Globus pallidus (tissue), 1 donor: ENCODE data around the gene IL32.
"Not testable (repeated sequence)": the region's sequence is repeated elsewhere in the genome, so short reads cannot be mapped to it uniquely, and the experiment has no call there.

Experiments used
- DNase-seq: peaks from one replicate; pipeline ENCODE4 v3.0.0-alpha.2; 2015; ENCODE audit warnings: low spot score

Gene IL32

GRCh38 chr16:3051494-3051893 is 13.9 kb upstream of the IL32 start:
- no peak for DNase-seq

GRCh38 chr16:3052571-3053329 is 12.7 kb upstream of the IL32 start:
- DNase-seq: not testable (repeated sequence)

DNA sequence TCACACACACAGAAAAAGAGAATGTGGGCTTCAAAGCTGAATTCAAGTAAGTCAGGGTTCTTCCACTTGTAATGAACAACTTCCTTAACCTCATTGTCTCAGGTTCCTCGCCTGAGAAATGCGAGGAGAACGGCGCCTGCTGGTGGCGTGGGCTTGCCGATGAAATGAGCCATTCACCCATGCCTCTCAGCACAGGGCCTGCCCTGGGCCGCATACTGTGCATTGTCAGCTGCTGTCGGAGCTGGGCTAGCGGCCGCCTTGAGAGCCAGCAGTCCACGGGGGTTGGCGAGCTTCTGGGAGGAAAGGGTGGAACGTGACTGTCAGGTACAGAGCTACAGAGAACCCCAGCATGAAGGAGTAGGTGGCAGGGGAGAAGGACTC is 12.1 kb upstream of the IL32 start:
- DNase-seq: not testable (repeated sequence)

DNA sequence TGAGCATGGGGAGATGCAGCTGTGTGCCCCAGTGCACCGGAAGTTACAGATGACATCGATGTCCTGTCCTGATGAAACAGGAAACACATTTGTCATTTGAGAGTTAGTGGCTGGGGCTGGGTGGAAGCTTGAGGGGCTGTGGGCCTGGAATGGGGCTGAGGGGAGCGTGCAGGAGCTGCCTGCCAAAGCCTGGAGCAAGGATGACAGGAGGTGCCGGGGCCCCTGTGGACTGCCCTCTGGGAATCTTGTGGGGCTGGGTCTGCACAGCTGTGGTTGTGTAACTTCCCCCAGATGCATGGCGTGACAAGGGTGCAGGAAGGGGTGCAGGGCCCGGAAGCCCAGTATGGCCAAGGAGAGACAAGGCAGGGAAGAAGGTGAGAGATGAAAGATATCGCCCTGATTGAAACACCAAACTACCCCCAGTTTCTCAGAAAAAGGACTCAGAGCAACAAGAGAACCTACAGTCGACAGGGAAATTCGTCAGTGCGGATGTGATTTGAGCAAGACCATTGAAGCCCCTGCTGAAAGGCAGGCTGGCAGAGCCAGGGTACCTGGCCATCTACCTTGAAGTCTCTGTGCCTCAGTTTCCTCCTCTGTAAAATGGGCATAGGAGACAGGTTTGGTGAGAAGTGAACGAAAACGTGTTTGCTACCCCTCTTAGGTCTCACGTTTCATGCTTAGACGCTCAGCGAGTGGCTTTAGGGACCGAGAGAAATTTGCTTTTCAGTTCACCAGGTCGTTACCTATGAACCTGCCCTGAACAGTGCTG is 10.3 kb upstream of the IL32 start:
- no peak for DNase-seq

GRCh38 chr16:3055734-3056115 is 9.7 kb upstream of the IL32 start:
- DNase-seq: peak; percentile 18

GRCh38 chr16:3056336-3057180 is 8.9 kb upstream of the IL32 start:
- DNase-seq: no peak

DNA sequence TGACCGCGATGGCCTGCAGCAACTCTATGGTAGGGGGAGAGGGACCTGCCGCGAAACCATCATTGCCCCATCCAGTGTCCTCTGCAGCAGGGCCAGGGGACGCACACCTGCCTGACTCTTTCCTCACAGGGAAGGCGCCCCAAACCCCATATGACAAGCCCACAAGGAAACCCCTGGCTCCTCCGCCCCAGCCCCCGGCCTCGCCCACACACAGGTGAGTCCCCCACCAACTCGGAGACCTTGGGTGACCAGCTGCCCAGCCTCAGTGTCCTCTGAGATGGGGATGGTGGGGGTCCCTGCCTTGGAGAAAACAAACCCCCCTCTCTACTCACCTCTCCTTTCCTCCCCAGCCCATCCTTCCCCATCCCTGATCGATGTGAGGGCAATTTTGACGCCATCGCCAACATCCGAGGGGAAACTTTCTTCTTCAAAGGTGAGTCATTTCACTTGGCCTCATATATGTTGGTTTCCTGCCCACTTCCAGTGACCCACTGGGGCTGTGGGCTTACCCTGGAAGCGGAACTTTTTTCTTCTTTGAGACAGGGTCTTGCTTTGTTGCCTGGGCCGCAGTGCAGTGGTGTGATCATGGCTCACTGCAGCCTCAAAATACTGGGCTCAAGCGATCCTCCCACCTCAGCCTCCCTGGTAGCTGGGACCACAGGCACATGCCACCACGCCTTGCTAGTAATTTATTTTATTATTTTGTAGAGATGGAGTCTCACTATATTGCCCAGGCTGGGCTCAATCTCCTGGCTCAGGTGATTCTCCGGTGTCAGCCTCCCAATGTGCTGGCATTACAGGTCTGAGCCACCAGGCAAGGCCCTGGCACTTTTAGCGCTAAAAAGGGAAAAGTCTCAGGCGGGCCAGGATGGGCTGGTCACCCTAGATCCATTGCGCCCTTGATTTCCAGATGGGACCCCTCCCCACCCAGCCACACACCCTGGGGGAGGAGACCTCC is 8.0 kb upstream of the IL32 start:
- no peak for DNase-seq

GRCh38 chr16:3058139-3059030 is 7.1 kb upstream of the IL32 start:
- peak; percentile 22 for DNase-seq

DNA sequence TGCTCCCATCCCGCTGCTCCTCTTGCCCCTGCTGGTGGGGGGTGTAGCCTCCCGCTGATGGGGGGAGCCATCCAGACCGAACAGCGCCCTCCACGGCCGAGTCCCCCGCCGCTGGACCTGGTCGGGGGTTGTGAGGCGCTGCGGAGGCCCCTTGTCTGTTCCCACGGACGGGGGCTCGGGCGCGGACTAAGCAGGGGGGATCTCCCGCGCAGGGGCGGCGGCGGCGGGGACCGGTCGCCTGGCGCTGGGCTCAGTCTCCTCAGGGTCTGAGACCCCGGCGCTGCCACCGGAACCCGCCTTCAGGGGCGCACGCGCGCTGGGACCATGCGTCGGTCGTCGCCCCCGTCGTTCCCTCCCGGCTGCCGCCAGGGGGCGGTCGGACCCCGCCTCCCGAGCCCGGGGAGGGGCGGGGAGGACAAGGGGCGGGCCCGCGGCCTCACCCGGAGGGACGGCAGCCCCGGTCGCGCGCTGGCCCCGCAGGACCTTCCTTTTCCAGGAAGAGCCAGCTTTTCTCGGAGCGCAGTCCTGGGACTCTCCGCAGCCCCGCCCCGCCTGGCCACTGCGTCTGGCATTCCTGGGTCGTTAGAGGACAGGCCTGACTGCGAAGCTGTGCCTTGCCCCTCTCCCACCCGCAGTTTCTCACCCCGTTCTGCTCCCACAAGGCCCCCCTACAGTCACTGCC is 6.3 kb upstream of the IL32 start:
- peak; percentile 71 for DNase-seq

- no peak for DNase-seq
Observed at GRCh38 chr16:3059723-3060242, 5.7 kb upstream of the IL32 start.

DNA sequence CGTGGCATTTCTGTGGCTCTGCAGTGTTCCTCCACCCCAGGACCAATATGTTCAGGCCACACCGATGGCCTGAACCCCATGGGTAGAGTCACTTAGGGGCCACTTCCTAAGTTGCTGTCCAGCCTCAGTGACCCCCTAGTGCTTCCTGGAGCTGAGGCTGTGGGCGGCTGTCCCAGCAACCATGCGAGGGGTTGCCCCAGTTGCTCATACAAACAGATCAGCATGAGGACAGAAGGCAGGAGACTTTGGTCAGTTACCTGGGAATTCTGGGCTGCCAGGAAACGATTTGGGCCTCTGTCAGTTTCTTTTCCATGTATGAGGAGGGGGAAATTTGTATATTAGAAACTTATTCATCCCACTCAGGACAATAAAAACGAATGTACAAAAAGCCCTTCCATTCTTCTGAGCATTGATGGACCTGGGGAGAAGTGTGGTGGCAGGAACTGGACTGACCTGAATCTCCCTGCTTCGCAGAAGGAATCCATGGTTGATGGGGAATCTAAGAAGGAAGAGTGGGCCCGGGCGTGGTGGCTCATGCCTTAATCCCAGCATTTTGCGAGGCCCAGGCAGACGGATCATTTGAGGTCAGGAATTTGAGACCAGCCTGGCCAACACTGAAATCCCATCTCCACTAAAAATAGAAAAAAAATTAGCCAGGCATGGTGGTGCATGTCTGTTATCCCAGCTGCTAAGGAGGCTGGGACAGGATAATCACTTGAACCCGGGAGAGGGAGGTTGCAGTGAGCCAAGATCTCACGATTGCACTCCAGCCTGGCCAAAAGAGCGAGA is 4.9 kb upstream of the IL32 start:
- no peak for DNase-seq

- no peak for DNase-seq
Observed at GRCh38 chr16:3062553-3062952, 2.9 kb upstream of the IL32 start.

- no peak for DNase-seq
Observed at GRCh38 chr16:3063625-3064386, 1.6 kb upstream of the IL32 start.

DNA sequence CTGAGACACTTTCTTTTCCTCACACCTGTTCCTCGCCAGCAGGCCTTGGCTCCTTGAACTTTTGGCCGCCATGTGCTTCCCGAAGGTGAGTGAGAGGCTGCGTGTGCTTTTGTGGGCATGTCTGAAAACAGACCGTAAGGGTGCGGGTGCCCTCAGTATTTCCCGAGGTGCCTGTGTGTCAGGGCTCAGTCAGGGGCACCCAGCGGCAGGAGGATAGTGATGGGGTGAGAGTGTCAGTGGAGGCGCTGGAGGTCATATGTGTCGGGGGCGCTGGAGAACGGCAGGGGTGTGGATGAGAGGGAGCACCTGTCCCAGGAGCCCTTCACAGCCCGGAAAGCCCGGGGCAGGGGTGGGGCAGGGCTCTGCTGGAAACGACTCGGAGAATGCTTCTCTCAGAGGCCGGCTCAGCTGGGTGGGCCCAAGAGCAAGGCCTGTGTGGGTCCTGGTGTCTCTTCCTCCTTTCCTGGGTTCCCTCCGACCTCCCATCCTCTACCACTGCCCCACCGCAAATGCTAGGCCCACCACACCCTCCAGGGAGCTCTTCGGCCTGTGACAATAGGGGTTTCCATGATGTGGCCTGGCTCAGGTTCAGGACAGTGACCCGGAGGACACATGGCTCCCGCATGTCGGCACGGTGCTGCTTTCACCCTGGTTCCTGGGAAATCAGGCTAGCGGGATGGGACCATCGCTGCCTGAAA is 451 bp downstream of the IL32 start:
- no peak for DNase-seq

- DNase-seq: no peak
Observed at GRCh38 chr16:3066440-3066748, 954 bp downstream of the IL32 start.

DNA sequence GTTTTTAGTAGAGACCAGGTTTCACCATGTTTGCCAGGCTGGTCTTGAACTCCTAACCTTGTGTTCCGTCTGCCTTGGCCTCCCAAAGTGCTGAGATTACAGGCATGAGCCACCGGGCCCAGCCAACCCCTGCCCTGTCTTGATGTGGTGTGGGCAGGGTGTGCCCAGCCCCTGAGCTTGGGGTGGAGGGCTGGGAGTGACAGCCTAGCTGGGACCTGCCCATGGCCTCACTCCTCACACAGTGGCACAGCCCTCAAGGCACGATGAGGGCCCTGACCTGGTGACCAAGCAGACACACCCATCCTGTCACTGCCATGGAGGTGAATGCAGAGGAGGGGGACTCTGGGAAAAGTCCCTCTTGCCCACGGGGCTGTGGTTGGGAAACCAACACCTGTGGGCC is 3.0 kb downstream of the IL32 start:
- no peak for DNase-seq

- DNase-seq: not testable (repeated sequence)
Observed at GRCh38 chr16:3069146-3069545, 3.7 kb downstream of the IL32 start.
